ENCODE results near the gene MFSD11.
"Not testable (repeated sequence)": the region's sequence is repeated elsewhere in the genome, so short reads cannot be mapped to it uniquely, and the experiment has no call there.

Gene MFSD11

DNA sequence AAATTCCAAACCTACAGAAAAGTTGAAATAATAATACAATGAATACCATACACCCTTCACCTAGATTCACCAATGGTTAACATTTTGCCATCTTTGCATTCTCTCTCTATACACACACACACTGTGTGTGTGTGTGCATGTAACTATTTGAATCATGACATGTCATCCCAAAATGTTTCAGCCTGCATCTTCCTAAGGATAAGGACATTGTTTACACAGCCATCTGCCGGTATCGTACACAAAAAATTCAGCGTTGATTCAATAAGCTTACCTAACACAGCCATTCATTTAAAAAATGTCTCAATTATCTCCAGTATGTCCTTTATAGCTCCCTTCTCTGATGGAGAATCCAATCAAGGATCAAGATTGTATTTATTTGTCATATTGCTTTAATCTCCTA lies 31.1 kb upstream of the MFSD11 start:
- TF ChIP-seq, protein P1, sequence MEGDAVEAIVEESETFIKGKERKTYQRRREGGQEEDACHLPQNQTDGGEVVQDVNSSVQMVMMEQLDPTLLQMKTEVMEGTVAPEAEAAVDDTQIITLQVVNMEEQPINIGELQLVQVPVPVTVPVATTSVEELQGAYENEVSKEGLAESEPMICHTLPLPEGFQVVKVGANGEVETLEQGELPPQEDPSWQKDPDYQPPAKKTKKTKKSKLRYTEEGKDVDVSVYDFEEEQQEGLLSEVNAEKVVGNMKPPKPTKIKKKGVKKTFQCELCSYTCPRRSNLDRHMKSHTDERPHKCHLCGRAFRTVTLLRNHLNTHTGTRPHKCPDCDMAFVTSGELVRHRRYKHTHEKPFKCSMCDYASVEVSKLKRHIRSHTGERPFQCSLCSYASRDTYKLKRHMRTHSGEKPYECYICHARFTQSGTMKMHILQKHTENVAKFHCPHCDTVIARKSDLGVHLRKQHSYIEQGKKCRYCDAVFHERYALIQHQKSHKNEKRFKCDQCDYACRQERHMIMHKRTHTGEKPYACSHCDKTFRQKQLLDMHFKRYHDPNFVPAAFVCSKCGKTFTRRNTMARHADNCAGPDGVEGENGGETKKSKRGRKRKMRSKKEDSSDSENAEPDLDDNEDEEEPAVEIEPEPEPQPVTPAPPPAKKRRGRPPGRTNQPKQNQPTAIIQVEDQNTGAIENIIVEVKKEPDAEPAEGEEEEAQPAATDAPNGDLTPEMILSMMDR (conservative IDR thresholded peaks at IDR 0.05; ENCODE audit: low read length) = no peak
- no peak for TF ChIP-seq EZH2phosphoT487 (IDR thresholded peaks at IDR 0.05; ENCODE audit: borderline replicate concordance)
- no peak overlapping the region for H3K9ac ChIP-seq (ENCODE audit: low read depth, low read length, poor library complexity, severe bottlenecking)
- H3K4me3 ChIP-seq (ENCODE audit: low read length, poor library complexity, severe bottlenecking) = no peak overlapping the region
- no peaks in the 10 kb centered on the region for H4K20me1 ChIP-seq (ENCODE audit: insufficient read depth, low read length, poor library complexity, severe bottlenecking)
- H3K4me2 ChIP-seq (ENCODE audit: low read depth, low read length, poor library complexity, severe bottlenecking) = no peak overlapping the region
- no peaks in the 10 kb centered on the region for H3K9me2 ChIP-seq (replicated peaks; ENCODE audit: low read depth, low read length)
- peaks cover 20% of the 10 kb centered on the region for H3K4me1 ChIP-seq (ENCODE audit: insufficient read depth, low read length, poor library complexity, severe bottlenecking)
- H3K36me3 ChIP-seq (ENCODE audit: insufficient read depth, low read length) = no peaks in the 10 kb centered on the region
- no peak overlapping the region for H2AFZ ChIP-seq (ENCODE audit: low read length)
- H3K79me2 ChIP-seq (ENCODE audit: insufficient read depth, low read length) = no peaks in the 10 kb centered on the region; the same call in 1 of the 2 replicates
- H3K9me3 ChIP-seq (ENCODE audit: insufficient read depth, low read depth, low read length) = no peaks in the 10 kb centered on the region
- peaks cover 2% of the 10 kb centered on the region; the same call in 1 of the 2 replicates for H3F3A ChIP-seq (ENCODE audit: low read depth)
- H3K27me3 ChIP-seq (ENCODE audit: insufficient read depth, low read length, poor library complexity, severe bottlenecking) = no peaks in the 10 kb centered on the region

DNA sequence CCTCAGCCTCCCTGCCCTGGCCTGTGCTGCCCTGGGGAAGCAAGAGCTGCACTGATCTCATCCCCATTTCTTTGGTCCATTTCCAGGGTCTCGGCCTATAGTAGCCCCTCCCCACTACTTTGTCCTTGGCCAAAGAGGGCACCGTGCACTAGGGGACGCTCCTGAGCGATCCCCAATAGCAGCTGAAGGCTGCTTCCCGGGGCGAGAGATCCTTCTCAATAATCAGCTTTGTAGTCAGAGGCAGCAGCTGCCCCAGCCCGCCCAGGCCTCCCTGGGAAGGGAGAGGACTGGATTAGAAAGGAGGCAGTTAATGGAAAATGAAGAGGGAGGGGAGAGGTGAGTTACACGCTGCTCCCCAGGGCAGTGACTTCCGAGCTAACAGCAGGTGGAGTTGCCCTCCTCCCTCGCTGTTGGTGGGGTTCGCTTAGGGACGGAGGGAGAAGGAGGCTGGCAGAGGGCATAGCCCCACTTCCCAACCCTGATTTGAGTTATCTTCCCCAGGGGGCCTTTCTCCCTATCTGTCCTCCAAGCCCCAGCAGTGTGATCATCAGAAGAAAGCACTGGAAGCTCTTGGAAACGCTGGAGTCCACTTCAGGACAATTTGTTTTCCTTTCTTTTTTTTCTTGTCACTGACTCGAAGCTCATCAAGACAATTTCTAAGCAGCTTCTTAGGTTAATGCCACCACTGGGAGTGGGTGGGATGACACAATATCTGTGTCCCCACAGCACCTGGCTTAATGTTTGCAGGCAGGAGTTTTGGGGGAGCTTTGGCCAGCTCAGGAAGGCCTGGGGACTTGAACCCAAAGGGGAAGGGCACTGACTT lies 29.7 kb upstream of the MFSD11 start:
- no peaks in the 10 kb centered on the region for H3K9me3 ChIP-seq (ENCODE audit: insufficient read depth, low read depth, low read length)

GRCh38 chr17:76709077-76709950 lies 28.6 kb upstream of the MFSD11 start:
- Histone ChIP-seq H3K79me2 (ENCODE audit: insufficient read depth, low read length) (peaks cover 4% of the 10 kb centered on the region; the same call in 1 of the 2 replicates), H3K9me2 (replicated peaks; ENCODE audit: low read depth, low read length) (no peaks in the 10 kb centered on the region), H3K27me3 (ENCODE audit: insufficient read depth, low read length, poor library complexity, severe bottlenecking) (no peaks in the 10 kb centered on the region), H3K4me3 (ENCODE audit: low read length, poor library complexity, severe bottlenecking) (peak overlapping the region; percentile 67), H2AFZ (ENCODE audit: low read length) (no peak overlapping the region), H4K20me1 (ENCODE audit: insufficient read depth, low read length, poor library complexity, severe bottlenecking) (no peaks in the 10 kb centered on the region), H3F3A (ENCODE audit: low read depth) (peaks cover 3% of the 10 kb centered on the region; the same call in 1 of the 2 replicates), H3K36me3 (ENCODE audit: insufficient read depth, low read length) (peaks cover 10% of the 10 kb centered on the region; the same call in 1 of the 2 replicates), H3K4me1 (ENCODE audit: insufficient read depth, low read length, poor library complexity, severe bottlenecking) (peaks cover 22% of the 10 kb centered on the region), H3K9ac (ENCODE audit: low read depth, low read length, poor library complexity, severe bottlenecking) (no peak overlapping the region), H3K4me2 (ENCODE audit: low read depth, low read length, poor library complexity, severe bottlenecking) (peak overlapping the region; percentile 87), H3K9me3 (ENCODE audit: insufficient read depth, low read depth, low read length) (no peaks in the 10 kb centered on the region)
- TF ChIP-seq, protein P1 (conservative IDR thresholded peaks at IDR 0.05; ENCODE audit: low read length) = no peak
- no peak for TF ChIP-seq EZH2phosphoT487 (IDR thresholded peaks at IDR 0.05; ENCODE audit: borderline replicate concordance)

More for the DNA sequence above, 29.7 kb upstream of the MFSD11 start:
- TF ChIP-seq EZH2phosphoT487 (IDR thresholded peaks at IDR 0.05; ENCODE audit: borderline replicate concordance) = no peak
- TF ChIP-seq, protein P1 (conservative IDR thresholded peaks at IDR 0.05; ENCODE audit: low read length) = peak; percentile 46
- no peaks in the 10 kb centered on the region for H3K27me3 ChIP-seq (ENCODE audit: insufficient read depth, low read length, poor library complexity, severe bottlenecking)
- no peaks in the 10 kb centered on the region; the same call in 1 of the 2 replicates for H3K79me2 ChIP-seq (ENCODE audit: insufficient read depth, low read length)
- H3K9ac ChIP-seq (ENCODE audit: low read depth, low read length, poor library complexity, severe bottlenecking) = no peak overlapping the region
- no peak overlapping the region for H3K4me2 ChIP-seq (ENCODE audit: low read depth, low read length, poor library complexity, severe bottlenecking)
- H3K9me2 ChIP-seq (replicated peaks; ENCODE audit: low read depth, low read length) = no peaks in the 10 kb centered on the region
- no peak overlapping the region for H2AFZ ChIP-seq (ENCODE audit: low read length)
- H3F3A ChIP-seq (ENCODE audit: low read depth) = peaks cover 3% of the 10 kb centered on the region; the same call in 1 of the 2 replicates
- no peaks in the 10 kb centered on the region for H4K20me1 ChIP-seq (ENCODE audit: insufficient read depth, low read length, poor library complexity, severe bottlenecking)
- peaks cover 22% of the 10 kb centered on the region for H3K4me1 ChIP-seq (ENCODE audit: insufficient read depth, low read length, poor library complexity, severe bottlenecking)
- peaks cover 2% of the 10 kb centered on the region; the same call in 1 of the 2 replicates for H3K36me3 ChIP-seq (ENCODE audit: insufficient read depth, low read length)
- no peak overlapping the region for H3K4me3 ChIP-seq (ENCODE audit: low read length, poor library complexity, severe bottlenecking)

GRCh38 chr17:76709951-76710862 lies 27.7 kb upstream of the MFSD11 start:
- H3K79me2 ChIP-seq (ENCODE audit: insufficient read depth, low read length) = not testable (repeated sequence)

More at GRCh38 chr17:76709951-76710862, 27.7 kb upstream of the MFSD11 start:
- H3K9me3 ChIP-seq (ENCODE audit: insufficient read depth, low read depth, low read length); H3K9me2 ChIP-seq (replicated peaks; ENCODE audit: low read depth, low read length); H2AFZ ChIP-seq (ENCODE audit: low read length); H4K20me1 ChIP-seq (ENCODE audit: insufficient read depth, low read length, poor library complexity, severe bottlenecking); H3K27me3 ChIP-seq (ENCODE audit: insufficient read depth, low read length, poor library complexity, severe bottlenecking); H3F3A ChIP-seq (ENCODE audit: low read depth): not testable (repeated sequence)
- Histone ChIP-seq H3K4me3 (ENCODE audit: low read length, poor library complexity, severe bottlenecking) (peak overlapping the region; percentile 67), H3K36me3 (ENCODE audit: insufficient read depth, low read length) (peaks cover 10% of the 10 kb centered on the region; the same call in 1 of the 2 replicates), H3K4me1 (ENCODE audit: insufficient read depth, low read length, poor library complexity, severe bottlenecking) (peaks cover 29% of the 10 kb centered on the region), H3K9ac (ENCODE audit: low read depth, low read length, poor library complexity, severe bottlenecking) (peak overlapping the region; percentile 52), H3K4me2 (ENCODE audit: low read depth, low read length, poor library complexity, severe bottlenecking) (peak overlapping the region; percentile 87)

All from Loucy (cell line).